A549 (cell line): ENCODE data around the gene PLPP3. TPM values are rescaled to one million over a fixed set of nuclear protein-coding genes. Genes with fewer than 3 reads are reported as not detected.

Experiments
- ATAC-seq, 2 experiments: fragments of 200-7000 bp in 1 of 2; fragments of >200 bp in 1 of 2; cut with Nextera tagmentation in 1 of 2; cut with Tn5 transposase in 1 of 2; 3 replicates each; pipeline versions ENCODE4 v1.8.0 to v1.9.1; 2018 to 2020; ENCODE audit warnings: mild to moderate bottlenecking in 1 of 2, moderate library complexity in 1 of 2
- CTCF ChIA-PET: fragments of 300-600 bp; sonication (Branson Sonifier 250); formaldehyde crosslinking; extraction: SDS; loops from one replicate; lab custom pipeline; 2021; ENCODE audit warnings: antibody characterized with exemption, inconsistent platforms; lab: Yijun Ruan, JAX
- POLR2A ChIA-PET: fragments of 350-600 bp; formaldehyde crosslinking; extraction: SDS; loops from one replicate; lab custom pipeline; 2021; ENCODE audit warnings: antibody characterized with exemption, inconsistent platforms; lab: Yijun Ruan, JAX
- DNase-seq, 2 experiments: peaks; one replicate each; pipeline versions ENCODE4 v3.0.0 to v3.0.0-alpha.2; 2011 to 2016; ENCODE audit warnings: low read depth in 1 of 2, low spot score in 1 of 2
- FAIRE-seq: peaks from 2 replicates; lab custom pipeline; 2011; peaks lifted over from hg19 to GRCh38; lab: Jason Lieb, UNC
- H3K27ac ChIP-seq, 2 experiments: fragments of >200 bp; sonication (Bioruptor Twin); formaldehyde crosslinking; 3 replicates each; pipeline ENCODE4 v1.5.1; 2016 to 2017
- H3K4me1 ChIP-seq: fragments of >200 bp; sonication (Bioruptor Twin); formaldehyde crosslinking; 3 replicates; pipeline ENCODE4 v1.6.1; 2016
- H3K4me2 ChIP-seq: fragments of >200 bp; sonication (Bioruptor Twin); formaldehyde crosslinking; 3 replicates; pipeline ENCODE4 v1.6.1; 2016
- H3K4me3 ChIP-seq: fragments of >200 bp; sonication (Bioruptor Twin); formaldehyde crosslinking; 3 replicates; pipeline ENCODE4 v1.5.1; 2016
- H3K9me3 ChIP-seq: fragments of >200 bp; sonication (Bioruptor Twin); formaldehyde crosslinking; 3 replicates; pipeline ENCODE4 v1.6.1; 2016
- CHD4 ChIP-seq: fragments of 200-600 bp; sonication (generic); IDR thresholded peaks from 2 replicates; pipeline ENCODE4 v1.6.1; 2016; ENCODE audit warnings: antibody characterized with exemption, mild to moderate bottlenecking, borderline replicate concordance
- CTCF ChIP-seq: fragments of >200 bp; sonication (Bioruptor Twin); formaldehyde crosslinking; IDR thresholded peaks from 3 replicates; pipeline ENCODE4 v1.5.1; 2016
- FOSB ChIP-seq: fragments of 250-450 bp; sonication (Bioruptor Pico); IDR thresholded peaks from 2 replicates; pipeline ENCODE4 v1.5.0; 2020; ENCODE audit warnings: mild to moderate bottlenecking, moderate library complexity
- HEYL ChIP-seq: fragments of 250-450 bp; sonication (Bioruptor Pico); IDR thresholded peaks from 2 replicates; pipeline ENCODE4 v1.8.0; 2021; ENCODE audit warnings: mild to moderate bottlenecking, moderate library complexity
- HMGXB4 ChIP-seq: fragments of 250-450 bp; sonication (Bioruptor Pico); IDR thresholded peaks from 2 replicates; pipeline ENCODE4 v1.5.0; 2021; ENCODE audit warnings: mild to moderate bottlenecking, moderate library complexity, borderline replicate concordance
- HOXA7 ChIP-seq: fragments of 250-450 bp; sonication (Bioruptor Pico); IDR thresholded peaks from 2 replicates; pipeline ENCODE4 v1.5.0; 2020; ENCODE audit warnings: mild to moderate bottlenecking, moderate library complexity
- JUN ChIP-seq, 2 experiments: fragments of >200 bp; sonication (Bioruptor Twin); formaldehyde crosslinking; IDR thresholded peaks; 2 replicates in 1 of 2; 3 replicates in 1 of 2; pipeline ENCODE4 v1.6.1; 2016 to 2017
- JUNB ChIP-seq: fragments of >200 bp; sonication (Bioruptor Twin); formaldehyde crosslinking; IDR thresholded peaks from 2 replicates; pipeline ENCODE4 v1.6.1; 2016
- MAX ChIP-seq: IDR thresholded peaks from 2 replicates; pipeline ENCODE4 v1.6.1; 2012
- NFE2L2 ChIP-seq: fragments of 150-350 bp; conservative IDR thresholded peaks from 2 replicates; pipeline ENCODE4 v1.6.1; 2014; ENCODE audit warnings: low read length
- PBX3 ChIP-seq: IDR thresholded peaks from 2 replicates; pipeline ENCODE4 v1.6.1; 2012
- RCOR1 ChIP-seq: fragments of 150-350 bp; IDR thresholded peaks from 2 replicates; pipeline ENCODE4 v1.6.1; 2014; ENCODE audit warnings: antibody characterized with exemption, low read length, low read depth
- REST ChIP-seq: fragments of 200-600 bp; sonication (generic); IDR thresholded peaks from 2 replicates; pipeline ENCODE4 v1.6.1; 2016; ENCODE audit warnings: antibody characterized with exemption, mild to moderate bottlenecking, moderate library complexity
- RFX5 ChIP-seq: fragments of 450-650 bp; IDR thresholded peaks from 2 replicates; pipeline ENCODE4 v1.7.1; 2014; ENCODE audit warnings: antibody characterized with exemption, mild to moderate bottlenecking, moderate library complexity
- SREBF2 ChIP-seq: fragments of 450-650 bp; IDR thresholded peaks from 2 replicates; pipeline ENCODE4 v1.6.1; 2014; ENCODE audit warnings: mild to moderate bottlenecking, moderate library complexity
- TFCP2L1 ChIP-seq: fragments of 250-450 bp; sonication (Bioruptor Pico); IDR thresholded peaks from 2 replicates; pipeline ENCODE4 v1.5.0; 2021; ENCODE audit warnings: mild to moderate bottlenecking
- TP53 ChIP-seq: fragments of 250-450 bp; sonication (Bioruptor Pico); IDR thresholded peaks from 2 replicates; pipeline ENCODE4 v1.5.0; 2021; ENCODE audit warnings: mild to moderate bottlenecking, moderate library complexity
- USF2 ChIP-seq: fragments of 450-650 bp; IDR thresholded peaks from 2 replicates; pipeline ENCODE4 v1.6.1; 2014; ENCODE audit warnings: antibody characterized with exemption
- ZC3H11A ChIP-seq: fragments of 450-650 bp; IDR thresholded peaks from 2 replicates; pipeline ENCODE4 v1.6.1; 2014; ENCODE audit warnings: antibody characterized with exemption, mild to moderate bottlenecking
- ZFP36 ChIP-seq: fragments of 450-650 bp; IDR thresholded peaks from 2 replicates; pipeline ENCODE4 v1.6.1; 2014; ENCODE audit warnings: borderline replicate concordance; ENCODE audit not compliant: partially characterized antibody
- ZSCAN20 ChIP-seq: fragments of 250-450 bp; sonication (Bioruptor Pico); IDR thresholded peaks from 2 replicates; pipeline ENCODE4 v1.8.0; 2022; ENCODE audit warnings: mild to moderate bottlenecking, moderate library complexity
- WGBS: methylation state at CpG from one replicate; pipeline ENCODE4 v1.1.6; 2017; ENCODE audit errors: missing lambda C conversion rate; 5-methylcytosine and 5-hydroxymethylcytosine counted together
- polyA plus RNA-seq, 4 experiments: library from polyadenylated mRNA; depleted of rRNA in 3 of 4; stranded (reverse); fragments of >200 nt; fragmentation: RNase III in 1 of 4; extraction: RNeasy Plus Mini Kit Qiagen cat#74134 plus additional on column Dnase treatment in 1 of 4; gene quantifications; 2 replicates in 3 of 4; 3 replicates in 1 of 4; pipeline ENCODE4 v1.2.3, GENCODE V29; 2011 to 2017

Gene PLPP3
- polyA plus RNA-seq, 2 of the 4 experiments (the other 2 are of a cell fraction), result 23.6 to 25.6 TPM

GRCh38 chr1:56478734-56479133 lies 100.6 kb downstream of the PLPP3 start:
- no peak for FAIRE-seq
- CTCF ChIA-PET, result interaction anchor here (1.7 kb wide), 1 partner anchor 9 kb away, joined by 3 read pairs; no protein-coding TSS in a partner anchor
- 92% methylated on average over 7 of the region's 7 CpGs for WGBS
- Histone ChIP-seq H3K4me2 (no peak overlapping the region), H3K4me1 (peaks cover 3% of the 10 kb centered on the region; the same call in 1 of the 3 replicates), H3K27ac (no peak overlapping the region), H3K4me3 (no peak overlapping the region), H3K9me3 (no peaks in the 10 kb centered on the region)
- ATAC-seq, result no peak
- no peak for TF ChIP-seq ZFP36
- TF ChIP-seq SREBF2, result no peak
- TF ChIP-seq HMGXB4 (CRISPR knock-in tag), result no peak
- TF ChIP-seq RCOR1, result no peak
- no peak for TF ChIP-seq MAX
- no peak for TF ChIP-seq CHD4
- no peak for TF ChIP-seq NFE2L2
- no peak for DNase-seq
- POLR2A ChIA-PET, result no interaction called here

- ATAC-seq, result no peak
- no peak for TF ChIP-seq JUN (IDR thresholded peaks at IDR 0.05)
- no peak for TF ChIP-seq PBX3
- POLR2A ChIA-PET, result no interaction called here
- Histone ChIP-seq H3K9me3 (no peaks in the 10 kb centered on the region), H3K4me3 (no peak overlapping the region), H3K27ac (no peak overlapping the region), H3K4me2 (no peak overlapping the region), H3K4me1 (peaks cover 6% of the 10 kb centered on the region; the same call in 1 of the 3 replicates)
- FAIRE-seq, result no peak
- CTCF ChIA-PET, result no interaction called here
- DNase-seq, result no peak
- 93% methylated on average over 33 of the region's 62 CpGs for WGBS
Measured at GRCh38 chr1:56477164-56478111, 101.9 kb downstream of the PLPP3 start.

- Histone ChIP-seq H3K27ac (no peak overlapping the region), H3K4me1 (peaks cover 6% of the 10 kb centered on the region; the same call in 1 of the 3 replicates), H3K4me2 (no peak overlapping the region), H3K4me3 (no peak overlapping the region), H3K9me3 (no peaks in the 10 kb centered on the region)
- ATAC-seq (no peak), FAIRE-seq (no peak), DNase-seq (no peak)
- ChIA-PET POLR2A (no interaction called here), CTCF (no interaction called here)
- WGBS, result 92% methylated on average over 3 of the region's 3 CpGs
- no peak for TF ChIP-seq JUN (IDR thresholded peaks at IDR 0.05)
- TF ChIP-seq FOSB (CRISPR knock-in tag), result no peak
- TF ChIP-seq RFX5, result no peak
- no peak for TF ChIP-seq ZC3H11A
- TF ChIP-seq HOXA7 (CRISPR knock-in tag), result no peak
- TF ChIP-seq MAX, result no peak
- no peak for TF ChIP-seq NFE2L2
- TF ChIP-seq JUNB, result no peak
- TF ChIP-seq REST, result no peak
- TF ChIP-seq CTCF, result no peak
- TF ChIP-seq TFCP2L1 (CRISPR knock-in tag), result no peak
- TF ChIP-seq TP53, result no peak
- TF ChIP-seq HEYL (CRISPR knock-in tag), result no peak
- TF ChIP-seq ZSCAN20 (CRISPR knock-in tag), result no peak
- TF ChIP-seq USF2, result no peak
Measured at GRCh38 chr1:56473582-56474270, 105.6 kb downstream of the PLPP3 start.
